AG10803 (cell line): Measurements from ENCODE around the gene RASGRP2.

Experiments
- DNase-seq: peaks from one replicate; pipeline ENCODE4 v3.0.0; 2010; ENCODE audit warnings: low read depth
- H3K4me3 ChIP-seq: 2 replicates; pipeline ENCODE4 v1.5.1; 2011; ENCODE audit warnings: mild to moderate bottlenecking, low read length, control low read depth
- CTCF ChIP-seq: conservative IDR thresholded peaks from 2 replicates; pipeline ENCODE4 v1.5.1; 2011; ENCODE audit warnings: mild to moderate bottlenecking, low read length, control low read depth, inconsistent platforms

The RASGRP2 gene

GRCh38 chr11:64744544-64745188, 724 bp upstream of the RASGRP2 start:
- DNase-seq = no peak
- H3K4me3 ChIP-seq = no peak overlapping the region
- TF ChIP-seq CTCF = no peak

- H3K4me3 ChIP-seq = peak overlapping the region; percentile 57
- peak; percentile 56 for TF ChIP-seq CTCF
- peak; percentile 32 for DNase-seq
Measured at GRCh38 chr11:64742889-64743590, 902 bp downstream of the RASGRP2 start.

GRCh38 chr11:64742087-64742888, 1.7 kb downstream of the RASGRP2 start:
- no peak for TF ChIP-seq CTCF
- DNase-seq = no peak
- H3K4me3 ChIP-seq = peak overlapping the region; percentile 57

- DNase-seq = no peak
- no peak for TF ChIP-seq CTCF
- no peak overlapping the region for H3K4me3 ChIP-seq
Measured at GRCh38 chr11:64741375-64742086, 2.4 kb downstream of the RASGRP2 start.

GRCh38 chr11:64739871-64740270, 4.1 kb downstream of the RASGRP2 start:
- DNase-seq = no peak
- H3K4me3 ChIP-seq = no peak overlapping the region
- TF ChIP-seq CTCF = no peak

- DNase-seq = no peak
- H3K4me3 ChIP-seq = no peak overlapping the region
- TF ChIP-seq CTCF = no peak
Measured at GRCh38 chr11:64736654-64737053, 7.3 kb downstream of the RASGRP2 start.
